ENCODE data around the gene SLC39A3.

DNA sequence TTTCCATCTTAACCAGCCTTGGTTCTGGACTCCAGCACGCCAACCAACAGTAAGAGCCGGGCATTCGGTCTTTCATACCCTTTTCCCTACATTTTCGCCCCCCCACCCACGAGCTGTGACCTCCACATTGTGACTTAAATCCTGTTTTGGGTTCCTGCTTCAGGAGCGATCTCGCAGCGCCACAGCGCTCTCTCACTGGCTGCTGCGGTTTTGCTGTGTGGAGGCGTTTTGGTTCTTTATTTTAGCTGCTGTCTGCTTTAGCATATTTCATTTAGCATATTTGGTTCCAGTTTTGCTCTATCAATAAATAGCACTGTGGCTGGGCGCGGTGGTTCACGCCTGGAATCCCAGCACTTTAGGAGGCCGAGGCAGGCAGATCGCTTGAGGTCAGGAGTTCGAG lies 19.5 kb upstream of the SLC39A3 start:
- TF ChIP-seq, protein P1, sequence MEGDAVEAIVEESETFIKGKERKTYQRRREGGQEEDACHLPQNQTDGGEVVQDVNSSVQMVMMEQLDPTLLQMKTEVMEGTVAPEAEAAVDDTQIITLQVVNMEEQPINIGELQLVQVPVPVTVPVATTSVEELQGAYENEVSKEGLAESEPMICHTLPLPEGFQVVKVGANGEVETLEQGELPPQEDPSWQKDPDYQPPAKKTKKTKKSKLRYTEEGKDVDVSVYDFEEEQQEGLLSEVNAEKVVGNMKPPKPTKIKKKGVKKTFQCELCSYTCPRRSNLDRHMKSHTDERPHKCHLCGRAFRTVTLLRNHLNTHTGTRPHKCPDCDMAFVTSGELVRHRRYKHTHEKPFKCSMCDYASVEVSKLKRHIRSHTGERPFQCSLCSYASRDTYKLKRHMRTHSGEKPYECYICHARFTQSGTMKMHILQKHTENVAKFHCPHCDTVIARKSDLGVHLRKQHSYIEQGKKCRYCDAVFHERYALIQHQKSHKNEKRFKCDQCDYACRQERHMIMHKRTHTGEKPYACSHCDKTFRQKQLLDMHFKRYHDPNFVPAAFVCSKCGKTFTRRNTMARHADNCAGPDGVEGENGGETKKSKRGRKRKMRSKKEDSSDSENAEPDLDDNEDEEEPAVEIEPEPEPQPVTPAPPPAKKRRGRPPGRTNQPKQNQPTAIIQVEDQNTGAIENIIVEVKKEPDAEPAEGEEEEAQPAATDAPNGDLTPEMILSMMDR (IDR thresholded peaks at IDR 0.05), result no peak
- no peak for TF ChIP-seq POLR2A (IDR thresholded peaks at IDR 0.05)

All from sigmoid colon (tissue), 3 donors.